Activated effector memory CD4-positive, alpha-beta T cell treated with Interleukin-2 at 50 U/mL for 16 hours (primary cell): ENCODE data around the gene RTN4R.

Experiments
- DNase-seq: peaks from one replicate; pipeline ENCODE4 v3.0.0-alpha.2; 2020

Gene RTN4R

DNA sequence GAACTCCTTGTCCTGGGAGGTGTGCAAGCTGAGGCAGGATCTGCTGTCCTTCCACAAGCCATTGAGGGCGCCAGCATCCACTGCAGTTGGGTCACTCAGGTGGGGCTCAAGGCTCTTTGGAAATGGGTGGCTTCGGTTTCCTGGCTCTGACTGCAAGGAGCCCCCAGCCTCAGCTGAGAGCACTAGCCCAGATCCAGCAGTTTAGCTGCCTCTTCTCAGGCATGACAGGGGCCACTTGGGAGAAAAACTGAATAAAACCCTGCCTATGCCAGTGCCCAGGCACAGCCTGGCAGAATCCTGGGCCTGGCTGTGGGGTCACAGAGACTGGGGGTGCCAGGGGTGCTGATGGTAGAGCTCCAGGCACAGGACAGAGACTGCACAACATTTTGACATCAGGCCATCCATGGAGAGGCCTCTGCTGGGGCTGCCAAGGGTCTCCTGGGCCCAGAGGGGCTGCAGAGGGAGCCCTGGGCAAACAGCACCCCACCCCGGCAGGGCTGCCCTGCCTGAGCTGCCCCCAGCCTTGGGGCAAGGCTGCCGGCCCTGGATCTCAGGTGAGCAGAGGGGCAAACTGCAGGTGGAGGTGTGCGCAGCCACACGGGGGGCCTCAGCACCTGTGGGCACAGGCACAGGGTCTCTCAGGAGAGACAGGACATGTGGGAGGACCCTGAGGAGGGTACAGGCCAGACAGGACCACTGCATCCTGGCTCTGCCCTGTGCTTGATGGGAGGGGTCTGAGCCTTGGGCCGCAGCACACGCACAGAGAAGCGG is 28.3 kb downstream of the RTN4R start:
- DNase-seq, result no peak

- DNase-seq, result no peak
Observed at GRCh38 chr22:20238901-20239675, 29.0 kb downstream of the RTN4R start.

- peak; percentile 37 for DNase-seq
Observed at GRCh38 chr22:20238536-20238900, 29.6 kb downstream of the RTN4R start.

DNA sequence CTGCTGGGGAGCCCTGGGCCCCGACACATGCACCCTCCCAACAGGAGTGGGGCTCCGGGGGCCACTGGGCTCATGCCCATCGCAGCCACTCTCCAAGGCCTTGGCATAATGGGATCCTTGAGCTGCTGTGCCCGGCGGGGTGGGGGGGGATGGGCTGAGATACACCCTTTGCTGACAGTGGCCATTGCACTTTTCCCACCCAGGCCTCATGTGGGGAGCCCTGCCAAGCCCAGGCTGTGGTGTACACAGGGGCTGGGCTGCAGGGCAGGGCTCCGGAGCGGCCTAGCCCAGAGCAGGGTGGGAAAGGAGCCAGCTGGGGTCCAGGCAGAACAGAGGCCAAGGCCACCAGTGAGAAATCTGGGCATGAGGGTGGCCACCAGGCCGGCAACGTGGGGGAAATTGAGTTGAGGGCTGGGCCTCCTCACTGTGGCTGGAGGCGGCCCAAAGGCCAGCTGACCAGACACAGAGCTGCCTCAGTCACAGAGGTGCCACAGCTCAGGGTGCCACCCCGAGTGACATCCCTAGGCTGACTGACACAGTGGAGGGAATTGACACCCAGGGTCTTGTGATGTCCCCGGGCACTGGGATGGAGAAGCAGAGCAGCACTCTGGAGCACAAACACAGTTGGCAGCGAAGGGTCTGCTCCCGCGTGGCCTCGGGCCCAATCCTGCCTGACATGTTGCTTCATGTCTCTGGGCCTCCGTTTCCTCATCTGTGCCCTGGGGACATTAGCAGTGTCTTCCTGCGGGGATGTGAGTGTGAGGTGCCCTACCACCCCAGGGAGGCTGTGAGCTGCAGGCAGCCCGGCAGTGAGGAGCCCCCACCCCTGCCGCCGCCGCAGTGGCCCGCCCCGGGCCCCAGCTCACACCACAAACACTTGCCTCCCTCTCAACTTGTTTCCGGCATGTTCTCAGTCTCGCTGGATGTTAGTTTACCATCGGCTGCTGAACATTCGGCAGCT is 30.4 kb downstream of the RTN4R start:
- peak; percentile 44 for DNase-seq

DNA sequence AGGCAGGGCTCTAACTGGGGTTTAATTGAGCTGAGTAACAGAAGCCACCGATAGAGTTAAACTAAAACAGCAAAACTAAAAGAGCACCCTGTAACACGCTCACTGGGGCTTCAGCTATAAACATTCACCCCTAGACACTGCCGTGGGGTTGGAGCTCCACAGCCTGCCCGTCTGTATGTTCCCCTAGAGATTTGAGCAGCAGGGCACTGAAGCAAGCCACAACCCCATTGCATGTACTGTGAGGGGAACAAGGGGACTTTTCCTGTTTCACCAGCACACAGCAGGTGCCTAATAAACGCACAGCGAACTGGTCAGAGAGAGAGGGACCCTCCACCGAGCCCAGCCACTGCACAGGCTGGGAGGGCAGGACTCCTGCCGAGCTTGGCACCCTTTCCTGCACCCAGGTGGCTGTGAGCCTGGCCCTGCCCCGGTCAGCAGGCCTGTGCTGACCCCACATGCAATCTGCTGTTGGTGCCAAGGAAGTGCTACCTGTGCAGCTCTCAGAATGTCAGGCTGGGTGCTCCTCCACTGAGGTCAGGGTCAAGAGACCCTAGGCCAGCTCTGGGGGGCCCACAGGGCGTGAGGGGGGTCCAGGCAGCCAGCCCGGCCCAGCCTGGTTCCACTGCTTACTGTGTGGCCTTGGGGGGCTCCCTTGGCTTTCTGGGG is 31.9 kb downstream of the RTN4R start:
- DNase-seq, result no peak

GRCh38 chr22:20235389-20235991 is 32.6 kb downstream of the RTN4R start:
- DNase-seq, result no peak

DNA sequence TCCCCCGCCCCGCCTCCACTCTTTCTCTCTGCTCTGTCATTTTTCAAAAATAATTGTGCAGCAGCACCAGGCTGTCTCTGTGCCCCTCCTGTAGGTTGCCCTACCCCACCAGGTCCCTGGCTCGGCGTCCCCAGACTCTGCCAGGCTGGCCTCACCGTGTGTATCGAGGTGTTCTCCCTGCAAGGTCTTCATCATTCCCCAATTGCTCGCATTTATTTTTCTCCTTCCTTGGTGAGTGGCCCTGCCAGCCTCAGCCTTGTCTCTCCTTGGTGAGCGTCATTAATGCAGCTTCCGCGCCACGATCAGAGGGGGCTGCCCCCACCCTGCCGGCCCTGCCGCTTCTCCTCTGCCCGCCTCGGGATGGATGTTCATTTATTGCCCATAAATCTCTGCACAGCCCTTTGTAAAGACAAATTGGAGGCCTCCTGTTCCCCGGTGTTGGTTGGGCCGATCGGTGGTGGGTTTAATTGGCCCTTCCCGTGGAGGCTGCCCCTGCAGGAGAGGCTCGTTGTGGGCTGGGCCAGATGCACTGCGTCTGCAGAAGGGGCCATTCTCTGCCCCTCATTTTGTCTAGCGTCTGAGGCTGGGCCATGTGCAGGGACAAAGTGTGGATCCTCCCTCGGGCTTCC is 33.2 kb downstream of the RTN4R start:
- DNase-seq, result no peak

- DNase-seq, result no peak
Observed at GRCh38 chr22:20234314-20234682, 33.8 kb downstream of the RTN4R start.

DNA sequence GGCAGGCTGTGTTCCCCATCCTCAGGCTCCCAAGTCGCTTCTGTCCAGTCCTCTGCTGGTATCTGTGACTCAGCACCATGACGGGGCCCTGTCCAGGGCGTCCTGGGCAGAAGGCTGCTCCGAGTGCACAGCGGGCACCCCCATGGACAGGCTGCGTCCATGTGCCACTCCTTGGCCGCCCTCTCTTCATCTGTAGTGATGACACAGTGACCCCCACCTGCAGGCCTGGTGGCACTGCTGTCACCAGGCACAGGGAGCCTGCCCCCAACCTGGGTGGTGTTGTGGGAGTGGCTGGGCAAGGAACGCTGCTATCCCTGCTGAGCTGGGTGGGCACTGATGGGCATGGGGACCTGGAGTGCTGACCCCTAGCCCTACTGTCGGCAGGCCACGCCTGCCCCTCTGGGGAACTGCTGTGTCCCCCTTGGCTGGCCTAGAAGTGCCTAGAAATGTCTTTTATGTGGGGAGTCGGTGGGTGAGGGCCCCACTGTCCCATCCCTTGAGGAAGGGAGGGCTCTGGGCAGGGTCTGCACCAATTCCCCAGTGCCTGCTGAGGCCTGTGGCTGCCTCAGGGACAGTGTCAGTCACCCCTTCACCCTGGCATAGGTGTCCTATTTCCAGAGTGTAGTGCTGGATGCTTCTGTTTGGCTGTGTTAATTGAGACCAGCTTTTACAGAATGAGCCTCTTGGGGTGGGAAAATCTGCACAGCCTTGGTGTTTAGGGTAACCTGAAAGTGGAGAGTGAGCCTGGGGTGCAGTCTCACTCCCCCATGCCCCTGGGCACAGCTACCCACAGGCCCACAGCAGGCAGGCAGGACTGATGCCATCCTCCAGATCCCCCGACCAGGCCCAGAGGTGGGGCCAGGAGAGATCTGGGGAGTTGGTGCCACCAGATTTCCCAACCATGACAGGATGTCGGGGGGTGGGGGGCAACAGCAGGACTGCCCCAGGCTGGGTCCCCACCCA is 34.5 kb downstream of the RTN4R start:
- DNase-seq, result no peak

DNA sequence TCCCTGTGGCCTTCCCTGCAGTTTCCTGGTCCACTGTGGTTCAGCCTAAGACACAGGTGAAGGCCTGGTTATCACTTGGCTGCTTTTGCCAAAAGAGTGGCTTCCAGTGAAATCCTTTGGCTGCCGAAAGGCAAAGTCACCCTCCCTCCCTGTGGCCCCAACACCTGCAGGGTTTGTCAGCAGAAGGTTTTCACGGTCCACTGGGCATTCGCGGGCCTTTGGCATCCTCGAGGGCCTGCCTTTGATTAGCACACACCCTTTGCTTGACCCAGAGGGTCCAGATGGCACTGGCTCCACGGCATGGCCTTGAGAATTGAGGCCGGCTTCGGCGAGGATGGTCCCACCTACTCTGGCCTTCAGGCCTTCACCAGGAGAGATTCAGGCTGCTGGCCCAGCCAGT is 35.3 kb downstream of the RTN4R start:
- DNase-seq, result no peak

GRCh38 chr22:20232237-20232598 is 35.9 kb downstream of the RTN4R start:
- DNase-seq, result no peak

- DNase-seq, result no peak
Observed at GRCh38 chr22:20231514-20232236, 36.4 kb downstream of the RTN4R start.

- no peak for DNase-seq
Observed at GRCh38 chr22:20230777-20231420, 37.2 kb downstream of the RTN4R start.

DNA sequence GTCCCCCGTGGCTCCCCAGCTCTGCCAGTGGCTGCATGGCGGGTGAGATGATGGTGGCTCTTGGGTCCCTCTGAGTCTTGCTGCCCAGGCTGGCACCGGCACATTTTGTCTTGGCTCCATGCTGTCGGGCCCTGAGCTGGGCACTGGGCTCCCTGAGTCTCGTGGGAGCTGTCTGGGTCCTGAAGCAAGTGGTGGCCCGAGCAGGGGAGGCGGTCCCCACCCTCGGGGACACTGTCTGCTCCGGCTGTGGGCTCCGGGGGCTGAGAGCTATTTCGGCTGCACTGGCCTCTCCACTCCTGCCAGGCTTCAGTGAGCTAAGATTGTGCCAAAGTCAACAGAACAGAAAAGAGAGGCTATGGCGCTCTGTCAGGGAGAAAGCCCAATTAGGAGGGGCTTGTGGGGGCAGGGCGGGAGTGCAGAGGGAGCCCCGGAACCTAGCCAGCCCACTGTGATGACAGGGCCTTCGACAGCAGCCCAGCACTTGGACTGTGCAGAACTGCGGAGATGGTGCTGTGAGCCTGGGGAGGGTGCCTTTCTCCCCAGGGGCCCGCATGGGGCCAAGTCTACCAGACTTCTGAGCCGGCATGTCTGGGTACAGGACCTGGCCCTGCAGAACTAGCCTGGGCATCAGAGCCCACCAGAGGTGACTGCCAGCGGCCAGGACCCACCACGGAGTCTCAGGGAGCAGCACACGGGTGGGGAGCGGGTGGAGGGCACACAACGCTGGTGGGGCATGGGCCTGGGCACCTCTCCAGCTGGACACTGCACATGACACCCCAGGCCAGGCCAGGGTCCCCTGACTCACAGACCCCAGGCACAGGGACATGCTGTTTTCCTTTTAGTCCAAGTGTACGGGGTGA is 38.0 kb downstream of the RTN4R start:
- no peak for DNase-seq

- no peak for DNase-seq
Observed at GRCh38 chr22:20228939-20229272, 39.2 kb downstream of the RTN4R start.

DNA sequence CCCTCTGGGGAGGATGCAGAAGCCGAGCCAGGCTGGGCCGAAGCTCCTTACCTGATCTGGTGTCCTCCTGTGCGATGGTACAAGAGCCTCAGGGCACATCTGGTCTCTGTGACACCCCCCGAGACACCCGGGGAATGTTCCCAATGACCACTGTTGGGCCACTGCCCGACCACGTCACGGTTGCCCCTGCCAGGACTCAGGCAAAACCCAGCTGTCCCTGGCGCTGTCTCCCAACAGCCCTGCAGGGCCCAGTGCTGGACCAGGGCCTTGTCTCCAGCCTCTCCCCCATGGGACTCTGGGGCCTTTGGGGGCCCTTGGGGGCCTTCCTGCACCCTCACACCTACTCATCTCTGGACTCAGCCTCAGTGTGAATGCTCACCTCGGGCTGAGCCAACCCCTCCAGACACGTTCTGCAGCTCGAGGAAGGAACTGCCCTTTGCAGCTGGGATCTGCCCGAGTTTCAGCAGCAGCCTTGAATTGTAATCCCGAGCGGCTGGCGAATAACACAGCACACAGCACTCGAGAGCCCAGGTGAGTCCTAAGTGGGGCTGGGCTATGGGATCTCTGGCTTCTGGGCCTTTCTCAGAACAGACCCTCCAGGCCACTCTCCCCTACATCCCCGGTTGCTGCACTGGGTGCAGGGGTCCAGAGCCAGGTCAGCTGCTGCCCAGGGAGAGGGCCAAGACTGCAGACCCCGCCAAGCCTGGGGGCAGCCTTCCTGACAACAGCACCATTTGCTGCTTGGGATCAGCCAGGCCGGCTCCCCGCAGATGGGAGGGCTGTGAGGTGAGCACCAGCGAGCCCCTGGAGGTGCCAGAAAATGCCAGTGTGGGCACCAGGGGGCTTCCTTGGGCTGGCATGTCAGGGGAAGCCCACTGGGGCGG is 39.8 kb downstream of the RTN4R start:
- DNase-seq, result no peak

- no peak for DNase-seq
Observed at GRCh38 chr22:20227363-20227762, 40.8 kb downstream of the RTN4R start.
